PC-9 (cell line): ENCODE data around the gene KDM5A. TPM values are rescaled to one million over a fixed set of nuclear protein-coding genes. Genes with fewer than 3 reads are reported as not detected.

ENCODE experiments used
- BruUV-seq: library from RNA; stranded (reverse); fragments of 400-500 nt; replicated peaks from 2 replicates; lab custom pipeline; 2021; lab: Mats Ljungman, UMichigan
- CTCF ChIA-PET: fragments of 300-600 bp; sonication (Branson Sonifier 250); formaldehyde crosslinking; loops from one replicate; lab custom pipeline; 2022; ENCODE audit warnings: antibody characterized with exemption; lab: Charles Lee
- POLR2A ChIA-PET: fragments of 300-600 bp; sonication (Branson Sonifier 250); formaldehyde crosslinking; loops from one replicate; lab custom pipeline; 2022; ENCODE audit warnings: antibody characterized with exemption; ENCODE audit not compliant: unreplicated experiment; lab: Charles Lee
- DNase-seq, 2 experiments: peaks; one replicate each; pipeline versions ENCODE4 v3.0.0 to v3.0.0-alpha.2; 2015 to 2022; ENCODE audit warnings: mixed read lengths in 1 of 2
- H2AFZ ChIP-seq: fragments of 200-600 bp; sonication (generic); 2 replicates; pipeline ENCODE4 v1.8.1; 2017; ENCODE audit warnings: antibody characterized with exemption
- H3F3A ChIP-seq: fragments of 200-600 bp; sonication (generic); 2 replicates; pipeline ENCODE4 v1.8.1; 2017; ENCODE audit warnings: antibody characterized with exemption, mild to moderate bottlenecking, low read depth; ENCODE audit not compliant: insufficient read depth
- H3K27ac ChIP-seq: fragments of 200-600 bp; sonication (generic); 2 replicates; pipeline ENCODE4 v1.6.1; 2016; ENCODE audit warnings: mixed run types
- H3K27me3 ChIP-seq: fragments of 200-600 bp; sonication (generic); 2 replicates; pipeline ENCODE4 v1.6.1; 2016; ENCODE audit warnings: low read depth, mixed run types; ENCODE audit not compliant: insufficient read depth
- H3K36me3 ChIP-seq: fragments of 200-600 bp; sonication (generic); 2 replicates; pipeline ENCODE4 v1.6.1; 2016; ENCODE audit warnings: low read depth, mixed run types
- H3K4me1 ChIP-seq: fragments of 200-600 bp; sonication (generic); replicated peaks from 2 replicates; pipeline ENCODE4 v1.6.1; 2016; ENCODE audit warnings: mixed run types; ENCODE audit not compliant: insufficient read depth
- H3K4me2 ChIP-seq: fragments of 200-600 bp; sonication (generic); 2 replicates; pipeline ENCODE4 v1.6.1; 2017; ENCODE audit warnings: mixed run types
- H3K4me3 ChIP-seq: fragments of 200-600 bp; sonication (generic); 2 replicates; pipeline ENCODE4 v1.6.1; 2016; ENCODE audit warnings: mixed run types
- H3K79me2 ChIP-seq: fragments of 200-600 bp; sonication (generic); 2 replicates; pipeline ENCODE4 v1.6.1; 2017; ENCODE audit warnings: low read depth, mixed run types
- H3K9me2 ChIP-seq: fragments of 200-600 bp; sonication (generic); 2 replicates; pipeline ENCODE4 v1.8.1; 2017; ENCODE audit warnings: mild to moderate bottlenecking; ENCODE audit not compliant: insufficient read depth
- H3K9me3 ChIP-seq: fragments of 200-600 bp; sonication (generic); 2 replicates; pipeline ENCODE4 v1.8.1; 2016; ENCODE audit warnings: low read depth; ENCODE audit not compliant: insufficient read depth
- H4K20me1 ChIP-seq: fragments of 200-600 bp; sonication (generic); 2 replicates; pipeline ENCODE4 v1.8.1; 2017; ENCODE audit not compliant: insufficient read depth
- EZH2 ChIP-seq: fragments of 200-600 bp; sonication (generic); IDR thresholded peaks from 2 replicates; pipeline ENCODE4 v1.8.0; 2017; ENCODE audit warnings: antibody characterized with exemption, low read depth
- intact Hi-C: fragments of 100-400 bp; cut with micrococcal nuclease; formaldehyde crosslinking; loops from one replicate; pipeline ENCODE4 v1.10.0; 2022; ENCODE audit not compliant: unreplicated experiment
- total RNA-seq: library from RNA; stranded (reverse); gene quantifications from 2 replicates; pipeline ENCODE4 v1.2.3, GENCODE V29; 2021
- TF ChIP-seq, protein P1 (sequence below): fragments of 200-600 bp; sonication (generic); conservative IDR thresholded peaks from 2 replicates; pipeline ENCODE4 v1.6.1; 2017; ENCODE audit warnings: mixed run types, antibody characterized with exemption, mild to moderate bottlenecking, moderate library complexity

Gene KDM5A
- total RNA-seq, 1 experiment from 2014 or later = 68.0 TPM

DNA sequence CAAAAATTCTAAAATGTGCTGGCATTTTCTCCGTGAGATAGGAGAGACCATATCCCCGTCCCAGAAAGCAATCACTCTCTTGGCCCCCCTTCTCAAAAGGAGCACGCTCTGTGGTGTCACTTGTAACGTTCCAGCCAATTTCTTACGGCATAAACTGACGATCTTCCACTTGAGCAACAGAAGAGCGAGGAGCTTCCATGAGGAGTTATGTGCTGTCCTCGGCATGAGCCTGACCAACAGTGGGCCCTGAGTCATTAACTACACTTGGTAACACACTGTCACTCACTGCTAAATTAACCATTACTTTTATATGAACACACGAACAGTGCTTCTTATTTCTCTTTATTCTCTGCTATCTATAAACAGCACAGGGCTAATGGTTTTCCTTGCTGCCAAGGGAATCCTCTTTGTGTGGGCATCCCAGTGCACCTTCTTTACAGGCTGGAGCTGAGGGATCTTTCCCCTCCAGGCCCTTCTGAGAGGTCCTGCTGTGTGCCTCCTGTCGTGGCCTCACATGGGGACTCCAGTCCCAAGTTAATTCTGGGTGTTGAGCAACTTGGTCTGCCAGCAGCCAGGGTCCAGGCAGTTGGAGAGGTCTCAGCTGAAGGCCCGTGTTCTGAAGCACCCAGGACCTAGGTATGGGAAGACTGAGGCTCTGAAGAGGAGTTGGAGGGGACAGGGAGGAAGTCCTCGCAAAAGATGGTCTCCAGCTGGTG lies 135.8 kb downstream of the KDM5A start:
- H3K4me2 ChIP-seq = no peak overlapping the region
- intact Hi-C loops = no loop called here
- POLR2A ChIA-PET = interaction anchor here (0.6 kb wide), 1 partner anchor 14 kb away, joined by 7 read pairs; no protein-coding TSS in a partner anchor
- no peaks in the 10 kb centered on the region for H3K79me2 ChIP-seq
- H3K27ac ChIP-seq = no peak overlapping the region
- H3F3A ChIP-seq = no peaks in the 10 kb centered on the region
- H4K20me1 ChIP-seq = no peaks in the 10 kb centered on the region
- no peak overlapping the region for H3K4me3 ChIP-seq
- no peaks in the 10 kb centered on the region for H3K9me3 ChIP-seq
- TF ChIP-seq EZH2 = no peak
- TF ChIP-seq, protein P1, sequence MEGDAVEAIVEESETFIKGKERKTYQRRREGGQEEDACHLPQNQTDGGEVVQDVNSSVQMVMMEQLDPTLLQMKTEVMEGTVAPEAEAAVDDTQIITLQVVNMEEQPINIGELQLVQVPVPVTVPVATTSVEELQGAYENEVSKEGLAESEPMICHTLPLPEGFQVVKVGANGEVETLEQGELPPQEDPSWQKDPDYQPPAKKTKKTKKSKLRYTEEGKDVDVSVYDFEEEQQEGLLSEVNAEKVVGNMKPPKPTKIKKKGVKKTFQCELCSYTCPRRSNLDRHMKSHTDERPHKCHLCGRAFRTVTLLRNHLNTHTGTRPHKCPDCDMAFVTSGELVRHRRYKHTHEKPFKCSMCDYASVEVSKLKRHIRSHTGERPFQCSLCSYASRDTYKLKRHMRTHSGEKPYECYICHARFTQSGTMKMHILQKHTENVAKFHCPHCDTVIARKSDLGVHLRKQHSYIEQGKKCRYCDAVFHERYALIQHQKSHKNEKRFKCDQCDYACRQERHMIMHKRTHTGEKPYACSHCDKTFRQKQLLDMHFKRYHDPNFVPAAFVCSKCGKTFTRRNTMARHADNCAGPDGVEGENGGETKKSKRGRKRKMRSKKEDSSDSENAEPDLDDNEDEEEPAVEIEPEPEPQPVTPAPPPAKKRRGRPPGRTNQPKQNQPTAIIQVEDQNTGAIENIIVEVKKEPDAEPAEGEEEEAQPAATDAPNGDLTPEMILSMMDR = no peak
- no peak for DNase-seq
- CTCF ChIA-PET = no interaction called here
- no peaks in the 10 kb centered on the region for H3K36me3 ChIP-seq
- H3K27me3 ChIP-seq = peaks cover 85% of the 10 kb centered on the region
- H3K4me1 ChIP-seq = no peaks in the 10 kb centered on the region
- no TSS peak for BruUV-seq
- no peak overlapping the region for H2AFZ ChIP-seq
- no peaks in the 10 kb centered on the region for H3K9me2 ChIP-seq

GRCh38 chr12:252636-253035 lies 136.5 kb downstream of the KDM5A start:
- H3K79me2 ChIP-seq = no peaks in the 10 kb centered on the region
- no peak overlapping the region for H3K4me2 ChIP-seq
- no peaks in the 10 kb centered on the region for H3K9me3 ChIP-seq
- H3F3A ChIP-seq = no peaks in the 10 kb centered on the region
- ChIA-PET POLR2A (no interaction called here), CTCF (no interaction called here)
- H3K4me3 ChIP-seq = no peak overlapping the region
- H3K36me3 ChIP-seq = no peaks in the 10 kb centered on the region
- peaks cover 84% of the 10 kb centered on the region for H3K27me3 ChIP-seq
- TF ChIP-seq EZH2 = no peak
- TF ChIP-seq, protein P1 = no peak
- BruUV-seq = no TSS peak
- intact Hi-C loops = no loop called here
- no peaks in the 10 kb centered on the region for H3K9me2 ChIP-seq
- H4K20me1 ChIP-seq = no peaks in the 10 kb centered on the region
- DNase-seq = no peak
- no peak overlapping the region for H3K27ac ChIP-seq
- no peaks in the 10 kb centered on the region for H3K4me1 ChIP-seq
- H2AFZ ChIP-seq = no peak overlapping the region

DNA sequence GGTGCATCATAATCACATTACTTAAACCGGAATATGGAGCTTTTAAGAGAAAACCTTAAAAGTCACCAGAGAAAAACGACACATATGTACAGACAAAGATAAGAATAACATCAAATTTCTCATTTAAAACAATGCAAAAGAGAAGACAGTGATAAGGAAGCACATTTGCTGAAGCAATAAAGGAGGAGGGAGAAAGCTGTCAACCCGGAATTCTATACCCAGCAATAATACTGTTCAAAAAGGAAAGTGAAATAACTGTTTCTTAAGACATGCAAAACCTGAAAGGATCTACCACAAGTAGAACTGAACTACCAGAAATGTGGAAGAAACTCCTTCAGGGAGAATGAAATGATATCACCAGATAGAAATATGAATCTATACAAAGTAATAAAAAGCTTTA lies 141.8 kb downstream of the KDM5A start:
- Histone ChIP-seq H3K4me1 (no peaks in the 10 kb centered on the region), H3K9me2 (no peaks in the 10 kb centered on the region), H3K79me2 (no peaks in the 10 kb centered on the region), H3K27ac (no peak overlapping the region), H3K36me3 (no peaks in the 10 kb centered on the region), H3F3A (no peaks in the 10 kb centered on the region; the same call in 1 of the 2 replicates), H4K20me1 (no peaks in the 10 kb centered on the region), H3K4me2 (no peak overlapping the region), H3K27me3 (peaks cover 71% of the 10 kb centered on the region), H3K4me3 (no peak overlapping the region), H2AFZ (no peak overlapping the region), H3K9me3 (no peaks in the 10 kb centered on the region)
- no TSS peak for BruUV-seq
- CTCF ChIA-PET = no interaction called here
- POLR2A ChIA-PET = no interaction called here
- no peak for TF ChIP-seq EZH2
- TF ChIP-seq, protein P1 = no peak
- intact Hi-C loops = no loop called here
- DNase-seq = no peak
